AG04450 (cell line): ENCODE results near the gene IL17C. TPM values are rescaled to one million over a fixed set of nuclear protein-coding genes. Genes with fewer than 3 reads are reported as not detected.

Experiments used
- CTCF ChIA-PET: fragments of 300-600, 350-600 bp; formaldehyde crosslinking; extraction: SDS; loops from one replicate; lab custom pipeline; 2022; ENCODE audit warnings: antibody characterized with exemption, inconsistent platforms; lab: Charles Lee
- POLR2A ChIA-PET: fragments of 350-600 bp; formaldehyde crosslinking; extraction: SDS; loops from one replicate; lab custom pipeline; 2021; ENCODE audit warnings: antibody characterized with exemption, inconsistent platforms; lab: Yijun Ruan, JAX
- DNase-seq: peaks from one replicate; pipeline ENCODE4 v3.0.0-alpha.2; 2011; ENCODE audit warnings: low read depth, low spot score
- H3K27ac ChIP-seq: one replicate; pipeline ENCODE4 v1.5.1; 2012; ENCODE audit warnings: low read depth, low read length, control low read depth
- H3K27me3 ChIP-seq: one replicate; pipeline ENCODE4 v1.6.0; 2012; ENCODE audit warnings: low read length; ENCODE audit not compliant: control insufficient read depth, insufficient read depth
- H3K4me3 ChIP-seq: 2 replicates; pipeline ENCODE4 v1.5.1; 2011; ENCODE audit warnings: mild to moderate bottlenecking, low read depth, low read length, control low read depth
- H3K9me3 ChIP-seq: 2 replicates; pipeline ENCODE4 v1.5.1; 2012; ENCODE audit warnings: low read length; ENCODE audit not compliant: control insufficient read depth, insufficient read depth
- CTCF ChIP-seq: IDR thresholded peaks from 2 replicates; pipeline ENCODE4 v1.5.1; 2011; ENCODE audit warnings: low read depth, low read length, control low read depth, inconsistent platforms
- polyA plus RNA-seq: library from polyadenylated mRNA; depleted of rRNA; stranded (reverse); fragments of >200 nt; gene quantifications from 2 replicates; pipeline ENCODE4 v1.2.3, GENCODE V29; 2011

IL17C gene
- polyA plus RNA-seq, 1 experiment: not detected

GRCh38 chr16:88629835-88630234 lies 8.5 kb upstream of the IL17C start:
- TF ChIP-seq CTCF: no peak
- no peak overlapping the region for H3K27ac ChIP-seq
- DNase-seq: no peak
- POLR2A ChIA-PET: interaction anchor here (0.6 to 1.5 kb wide), 2 partner anchors 10 to 163 kb away, joined by 3 to 14 read pairs; no protein-coding TSS in a partner anchor
- CTCF ChIA-PET: no interaction called here
- H3K27me3 ChIP-seq: no peaks in the 10 kb centered on the region
- H3K4me3 ChIP-seq: no peak overlapping the region
- H3K9me3 ChIP-seq: no peaks in the 10 kb centered on the region; the same call in 1 of the 2 replicates

GRCh38 chr16:88630433-88630832 lies 7.9 kb upstream of the IL17C start:
- ChIA-PET CTCF (no interaction called here), POLR2A (interaction anchor here (1.5 kb wide), 1 partner anchor 10 kb away, joined by 3 read pairs; no protein-coding TSS in a partner anchor)
- Histone ChIP-seq H3K27ac (no peak overlapping the region), H3K9me3 (no peaks in the 10 kb centered on the region; the same call in 1 of the 2 replicates), H3K27me3 (no peaks in the 10 kb centered on the region), H3K4me3 (no peak overlapping the region)
- no peak for DNase-seq
- TF ChIP-seq CTCF: no peak

- ChIA-PET CTCF (no interaction called here), POLR2A (no interaction called here)
- no peaks in the 10 kb centered on the region for H3K27me3 ChIP-seq
- no peak for TF ChIP-seq CTCF
- H3K27ac ChIP-seq: no peak overlapping the region
- DNase-seq: no peak
- H3K4me3 ChIP-seq: no peak overlapping the region
- no peaks in the 10 kb centered on the region; the same call in 1 of the 2 replicates for H3K9me3 ChIP-seq
Observed at GRCh38 chr16:88630941-88631340, 7.4 kb upstream of the IL17C start.

- Histone ChIP-seq H3K9me3 (no peaks in the 10 kb centered on the region; the same call in 1 of the 2 replicates), H3K4me3 (no peak overlapping the region), H3K27me3 (no peaks in the 10 kb centered on the region), H3K27ac (no peak overlapping the region)
- no peak for DNase-seq
- no peak for TF ChIP-seq CTCF
- POLR2A ChIA-PET: no interaction called here
- CTCF ChIA-PET: no interaction called here
Observed at GRCh38 chr16:88631384-88631783, 7.0 kb upstream of the IL17C start.

- no peaks in the 10 kb centered on the region for H3K27me3 ChIP-seq
- no peak for TF ChIP-seq CTCF
- ChIA-PET POLR2A (no interaction called here), CTCF (interaction anchor here (1.0 kb wide), 1 partner anchor 12 kb away, joined by 4 read pairs; no protein-coding TSS in a partner anchor)
- DNase-seq: no peak
- H3K4me3 ChIP-seq: no peak overlapping the region
- no peaks in the 10 kb centered on the region; the same call in 1 of the 2 replicates for H3K9me3 ChIP-seq
- H3K27ac ChIP-seq: no peak overlapping the region
Observed at GRCh38 chr16:88631920-88632586, 6.3 kb upstream of the IL17C start.
